GOT3 (cell line): ENCODE data around the gene CSGALNACT2.
"Not testable (repeated sequence)": the region's sequence is repeated elsewhere in the genome, so short reads cannot be mapped to it uniquely, and the experiment has no call there.

Experiments used
- DNase-seq: peaks from one replicate; lab custom pipeline; 2025; ENCODE audit warnings: mixed read lengths; lab: John Stamatoyannopoulos, UW

CSGALNACT2 gene

GRCh38 chr10:43215758-43216455 is 77.7 kb downstream of the CSGALNACT2 start:
- no peak for DNase-seq

- no peak for DNase-seq
These were observed 78.8 kb downstream of the CSGALNACT2 start for GRCh38 chr10:43216931-43217562.

- DNase-seq = no peak
These were observed 79.4 kb downstream of the CSGALNACT2 start for GRCh38 chr10:43217563-43218205.

GRCh38 chr10:43218206-43218950 is 80.1 kb downstream of the CSGALNACT2 start:
- DNase-seq = no peak

GRCh38 chr10:43218951-43219837 is 80.9 kb downstream of the CSGALNACT2 start:
- no peak for DNase-seq

- no peak for DNase-seq
These were observed 81.6 kb downstream of the CSGALNACT2 start for GRCh38 chr10:43219848-43220247.

- DNase-seq = not testable (repeated sequence)
These were observed 82.0 kb downstream of the CSGALNACT2 start for GRCh38 chr10:43220251-43220650.

GRCh38 chr10:43220657-43221418 is 82.6 kb downstream of the CSGALNACT2 start:
- DNase-seq = no peak

- no peak for DNase-seq
These were observed 83.4 kb downstream of the CSGALNACT2 start for GRCh38 chr10:43221419-43222209.

- no peak for DNase-seq
These were observed 84.0 kb downstream of the CSGALNACT2 start for GRCh38 chr10:43222210-43222720.

GRCh38 chr10:43223056-43223455 is 84.8 kb downstream of the CSGALNACT2 start:
- no peak for DNase-seq

- no peak for DNase-seq
These were observed 86.1 kb downstream of the CSGALNACT2 start for GRCh38 chr10:43224321-43224720.

- no peak for DNase-seq
These were observed 87.0 kb downstream of the CSGALNACT2 start for GRCh38 chr10:43225004-43225786.

GRCh38 chr10:43225787-43226153 is 87.5 kb downstream of the CSGALNACT2 start:
- no peak for DNase-seq

- no peak for DNase-seq
These were observed 88.2 kb downstream of the CSGALNACT2 start for GRCh38 chr10:43226441-43226840.

GRCh38 chr10:43226851-43227845 is 88.9 kb downstream of the CSGALNACT2 start:
- no peak for DNase-seq

- DNase-seq = no peak
These were observed 89.9 kb downstream of the CSGALNACT2 start for GRCh38 chr10:43227911-43228782.
